ENCODE measurements around the gene PKNOX1. TPM values are rescaled to one million over a fixed set of nuclear protein-coding genes. Genes with fewer than 3 reads are reported as not detected.
"Not testable (repeated sequence)": the region's sequence is repeated elsewhere in the genome, so short reads cannot be mapped to it uniquely, and the experiment has no call there.

The PKNOX1 gene
- total RNA-seq, 1 experiment from 2014 or later = 41.6 TPM

DNA sequence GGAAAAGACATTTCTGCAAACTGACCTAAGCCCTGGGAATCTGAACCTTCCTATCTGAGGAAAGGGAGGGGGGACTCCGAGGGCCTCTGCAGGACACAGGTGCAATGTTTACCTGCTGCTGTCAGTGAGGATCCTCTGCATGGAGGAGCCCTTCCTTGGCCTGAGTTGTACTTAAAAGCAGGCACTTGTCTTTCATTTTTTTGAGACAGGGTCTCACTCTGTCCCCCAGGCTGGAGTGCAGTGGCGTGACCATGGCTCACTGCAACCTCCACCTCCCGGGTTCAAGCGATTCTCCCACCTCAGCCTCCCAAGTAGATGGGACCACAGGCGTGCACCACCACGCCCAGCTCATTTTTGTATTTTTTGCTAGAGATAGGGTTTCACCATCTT, 35.8 kb upstream of the PKNOX1 start:
- not testable (repeated sequence) for H3K4me3 ChIP-seq; H3K36me3 ChIP-seq; DNase-seq; H3K4me1 ChIP-seq; H3K9me3 ChIP-seq (replicated peaks); H3K27ac ChIP-seq; H3K27me3 ChIP-seq

DNA sequence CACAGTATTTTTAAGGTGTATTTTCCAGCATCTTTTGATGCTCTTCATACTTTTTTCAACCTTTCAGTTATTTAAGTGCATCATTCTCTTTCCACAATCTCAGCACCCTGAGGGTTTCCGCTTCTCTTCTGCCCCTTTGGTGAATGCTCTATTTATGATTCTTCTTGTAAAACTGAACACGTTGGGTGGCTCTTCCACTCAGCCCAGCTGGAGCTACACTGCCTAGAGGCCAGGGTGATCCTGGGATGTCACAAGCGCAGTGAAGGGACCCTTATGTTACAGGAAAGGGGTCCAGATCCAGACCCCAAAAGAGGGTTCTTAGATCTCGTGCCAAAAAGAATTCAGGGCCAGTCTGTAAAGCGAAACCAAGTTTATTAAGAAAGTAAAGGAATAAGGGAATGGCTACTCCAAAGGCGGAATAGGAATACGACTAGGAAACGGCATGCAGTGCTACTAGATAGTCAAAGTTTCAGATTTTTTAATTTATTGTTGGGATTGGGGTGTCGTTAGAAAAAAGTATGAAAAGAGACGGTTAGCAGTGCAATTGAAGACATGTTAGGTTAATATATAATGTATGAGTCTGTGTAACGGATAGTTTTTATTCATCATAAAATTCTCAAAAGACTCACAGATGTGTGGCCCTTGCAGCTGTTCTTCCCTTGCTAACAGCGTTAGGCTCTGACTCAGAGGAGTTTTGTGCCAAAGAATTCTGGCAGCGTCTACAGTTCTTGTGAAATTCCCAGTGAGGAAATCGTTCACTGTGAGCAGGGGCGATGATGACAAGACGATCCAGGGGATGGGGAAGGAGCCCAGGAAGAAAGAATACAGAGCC, 34.6 kb upstream of the PKNOX1 start:
- Histone ChIP-seq H3K27me3 (no peaks in the 10 kb centered on the region), H3K36me3 (no peaks in the 10 kb centered on the region), H3K27ac (peak overlapping the region; percentile 51), H3K9me3 (replicated peaks) (no peaks in the 10 kb centered on the region), H3K4me3 (peak overlapping the region; percentile 35), H3K4me1 (peaks cover 5% of the 10 kb centered on the region)
- peak; percentile 75 to 86 for DNase-seq

DNA sequence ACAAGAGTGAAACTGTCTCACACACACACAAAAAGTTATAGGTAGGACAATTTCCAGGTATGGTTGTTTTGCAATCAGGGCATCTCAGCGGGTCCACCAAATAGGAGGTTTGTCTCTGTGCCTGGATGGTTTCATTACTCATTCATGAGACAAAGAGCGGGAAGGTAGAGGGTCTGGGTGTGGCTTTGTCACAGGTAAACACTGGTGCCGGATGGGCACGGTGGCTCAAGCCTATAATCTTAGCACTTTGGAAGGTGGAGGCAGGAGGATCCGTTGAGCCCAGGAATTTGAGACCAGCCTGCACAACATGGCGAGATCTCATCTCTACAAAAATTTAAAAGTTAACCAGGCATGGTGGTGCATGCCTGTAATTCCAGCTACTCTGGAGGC, 32.7 kb upstream of the PKNOX1 start:
- Histone ChIP-seq H3K27ac (no peak overlapping the region), H3K9me3 (replicated peaks) (no peaks in the 10 kb centered on the region), H3K4me3 (no peak overlapping the region), H3K36me3 (no peaks in the 10 kb centered on the region), H3K27me3 (no peaks in the 10 kb centered on the region), H3K4me1 (peaks cover 5% of the 10 kb centered on the region)
- no peak for DNase-seq

DNA sequence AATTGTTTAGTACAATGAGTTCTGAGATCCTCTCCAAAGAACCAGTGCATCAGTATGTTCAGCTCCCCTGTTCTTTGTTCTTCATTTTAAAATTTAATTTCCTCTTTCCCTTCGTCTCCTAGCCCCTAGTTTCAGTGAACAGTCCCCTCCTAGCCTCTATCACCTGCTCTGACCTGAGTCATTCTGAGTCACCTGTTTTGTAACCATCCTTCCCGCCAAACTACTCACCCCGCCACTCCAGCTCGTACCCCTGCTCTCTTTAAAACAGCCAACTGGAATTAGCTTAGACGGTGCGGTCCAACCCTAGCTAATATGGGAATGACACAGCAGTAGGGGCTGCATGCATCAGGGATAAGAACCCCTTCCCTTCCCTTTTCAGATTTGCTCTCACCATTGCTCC, 32.1 kb upstream of the PKNOX1 start:
- Histone ChIP-seq H3K27me3 (no peaks in the 10 kb centered on the region), H3K4me3 (no peak overlapping the region), H3K4me1 (peaks cover 5% of the 10 kb centered on the region), H3K9me3 (replicated peaks) (no peaks in the 10 kb centered on the region), H3K27ac (no peak overlapping the region), H3K36me3 (no peaks in the 10 kb centered on the region)
- no peak for DNase-seq

DNA sequence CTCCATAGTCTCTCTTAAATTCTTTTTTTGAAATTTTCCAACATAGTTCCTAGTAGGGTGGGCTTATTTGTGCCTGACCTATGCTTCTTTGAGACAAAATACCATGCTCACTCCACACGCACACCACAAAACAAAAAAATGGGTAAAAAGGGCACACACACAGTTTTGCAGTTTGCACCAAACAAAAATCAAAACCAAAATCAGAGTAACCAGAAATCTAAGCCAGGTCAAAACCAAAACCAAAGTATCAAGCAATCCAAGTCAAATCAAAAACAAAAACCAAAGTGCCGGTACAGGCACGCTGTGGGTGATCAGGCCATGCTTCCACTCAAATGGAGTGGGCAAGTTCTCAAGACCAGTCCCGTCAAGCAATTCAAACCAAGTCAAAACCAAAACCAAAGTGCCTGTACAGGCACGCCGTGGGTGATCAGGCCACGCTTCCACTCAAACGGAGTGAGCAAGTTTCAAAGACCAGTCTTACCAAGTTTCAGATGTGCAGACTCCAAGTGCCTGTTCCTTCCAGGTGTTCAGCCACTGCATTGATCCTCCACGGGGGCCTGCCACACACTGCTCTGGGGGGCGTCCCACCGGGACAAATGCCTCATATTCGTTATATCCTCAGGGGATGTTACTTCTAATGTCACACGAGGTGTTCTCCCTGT, 25.1 kb upstream of the PKNOX1 start:
- H3K27ac ChIP-seq; H3K36me3 ChIP-seq; H3K4me3 ChIP-seq; DNase-seq; H3K9me3 ChIP-seq (replicated peaks); H3K27me3 ChIP-seq; H3K4me1 ChIP-seq: not testable (repeated sequence)

DNA sequence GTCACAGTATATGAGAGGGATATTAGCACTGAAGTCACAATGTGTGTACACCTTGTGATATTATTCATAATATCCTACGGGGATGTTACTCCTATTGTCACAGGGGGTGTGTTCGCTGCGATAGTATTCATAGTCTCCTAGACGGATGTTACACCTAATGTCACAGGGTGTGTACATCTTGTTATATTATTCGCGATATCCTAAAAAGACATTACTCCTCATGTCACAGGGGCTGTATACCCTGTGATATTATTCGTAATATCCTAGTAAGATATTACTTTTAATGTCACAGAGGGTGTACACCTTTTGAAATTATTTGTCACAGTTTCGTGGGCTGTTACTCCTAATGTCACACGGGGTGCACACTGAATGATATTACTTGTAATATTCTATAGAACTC, 23.2 kb upstream of the PKNOX1 start:
- H3K4me3 ChIP-seq; DNase-seq; H3K36me3 ChIP-seq; H3K9me3 ChIP-seq (replicated peaks); H3K4me1 ChIP-seq; H3K27me3 ChIP-seq; H3K27ac ChIP-seq: not testable (repeated sequence)

DNA sequence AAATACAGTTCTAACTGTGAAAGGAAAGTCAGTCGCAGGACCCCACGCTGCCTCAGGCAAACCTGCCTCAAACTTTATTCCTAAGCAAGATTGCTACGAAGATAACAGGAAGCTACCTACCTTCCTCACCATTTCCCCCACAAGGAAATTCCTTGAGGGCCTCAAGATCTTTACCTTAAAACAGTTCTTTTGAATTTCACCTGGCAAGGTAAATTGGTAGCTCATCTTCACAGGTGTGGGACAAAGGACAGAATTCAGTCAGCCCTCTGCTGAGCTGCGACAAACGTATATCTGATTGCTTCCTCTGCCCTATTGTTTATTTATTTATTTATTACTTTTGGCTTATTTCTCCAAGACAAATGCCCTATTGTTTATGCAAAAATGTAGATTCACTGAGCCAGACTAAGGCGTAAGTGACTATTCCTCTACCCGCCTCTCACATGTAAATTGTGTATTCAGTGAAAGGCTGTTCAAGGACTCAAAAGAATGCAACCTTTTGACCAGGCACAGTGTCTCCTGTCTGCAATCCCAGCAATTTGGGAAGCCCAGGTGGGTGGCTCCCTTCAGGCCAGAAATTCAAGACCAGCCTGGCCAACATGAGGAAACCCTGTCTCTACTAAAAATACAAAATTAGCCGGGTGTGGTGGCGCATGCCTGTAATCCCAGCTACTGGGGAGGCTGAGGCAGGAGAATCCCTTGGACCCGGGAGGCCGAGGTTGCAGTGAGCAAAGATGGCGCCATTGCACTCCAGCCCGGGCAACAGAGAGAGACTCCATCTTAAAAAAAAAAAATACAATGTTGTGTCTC, 17.3 kb upstream of the PKNOX1 start:
- no peaks in the 10 kb centered on the region for H3K4me1 ChIP-seq
- H3K9me3 ChIP-seq (replicated peaks) = no peaks in the 10 kb centered on the region
- H3K27me3 ChIP-seq = no peaks in the 10 kb centered on the region
- H3K36me3 ChIP-seq = no peaks in the 10 kb centered on the region
- no peak for DNase-seq
- H3K4me3 ChIP-seq = no peak overlapping the region
- H3K27ac ChIP-seq = no peak overlapping the region

DNA sequence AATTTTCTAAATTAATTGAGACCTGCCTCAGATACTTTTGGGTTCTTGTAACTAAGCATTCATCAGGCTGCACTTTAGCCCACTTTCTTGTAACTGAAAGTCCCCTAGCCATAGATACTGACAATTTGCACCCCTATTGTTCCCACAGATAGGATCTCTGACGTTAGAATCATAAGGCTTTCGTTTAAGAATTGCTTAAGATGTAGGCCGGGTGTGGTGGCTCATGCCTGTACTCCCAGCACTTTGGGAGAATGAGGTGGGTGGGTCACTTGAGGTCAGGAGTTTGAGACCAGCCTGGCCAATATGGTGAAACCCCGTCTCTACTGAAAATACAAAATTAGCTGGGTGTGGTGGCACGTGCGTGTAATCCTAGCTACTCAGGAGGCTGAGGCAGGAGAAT, 16.2 kb upstream of the PKNOX1 start:
- H3K27ac ChIP-seq; H3K4me3 ChIP-seq; H3K4me1 ChIP-seq; H3K36me3 ChIP-seq; H3K9me3 ChIP-seq (replicated peaks); H3K27me3 ChIP-seq; DNase-seq: not testable (repeated sequence)

DNA sequence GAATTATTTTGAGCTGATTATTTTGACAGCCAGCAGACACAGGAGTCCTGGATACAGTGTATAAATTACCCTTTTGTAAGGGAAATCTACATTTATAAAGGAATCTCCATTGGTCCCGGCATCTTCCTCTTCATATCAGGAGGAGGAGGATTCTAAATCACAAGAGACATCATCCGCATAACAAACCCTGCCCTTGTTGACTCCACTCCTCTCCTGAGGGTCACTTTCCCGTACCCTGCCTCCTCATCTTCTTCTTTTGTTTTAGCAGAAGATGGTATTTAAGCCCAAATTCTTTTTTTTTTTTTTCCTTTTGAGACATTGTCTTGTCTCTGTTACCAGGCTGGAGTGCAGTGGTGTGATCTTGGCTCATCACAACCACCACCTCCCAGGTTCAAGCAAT, 14.6 kb upstream of the PKNOX1 start:
- no peak overlapping the region for H3K27ac ChIP-seq
- H3K9me3 ChIP-seq (replicated peaks) = no peaks in the 10 kb centered on the region
- no peaks in the 10 kb centered on the region for H3K4me1 ChIP-seq
- no peaks in the 10 kb centered on the region for H3K27me3 ChIP-seq
- no peak for DNase-seq
- no peak overlapping the region for H3K4me3 ChIP-seq
- no peaks in the 10 kb centered on the region for H3K36me3 ChIP-seq

DNA sequence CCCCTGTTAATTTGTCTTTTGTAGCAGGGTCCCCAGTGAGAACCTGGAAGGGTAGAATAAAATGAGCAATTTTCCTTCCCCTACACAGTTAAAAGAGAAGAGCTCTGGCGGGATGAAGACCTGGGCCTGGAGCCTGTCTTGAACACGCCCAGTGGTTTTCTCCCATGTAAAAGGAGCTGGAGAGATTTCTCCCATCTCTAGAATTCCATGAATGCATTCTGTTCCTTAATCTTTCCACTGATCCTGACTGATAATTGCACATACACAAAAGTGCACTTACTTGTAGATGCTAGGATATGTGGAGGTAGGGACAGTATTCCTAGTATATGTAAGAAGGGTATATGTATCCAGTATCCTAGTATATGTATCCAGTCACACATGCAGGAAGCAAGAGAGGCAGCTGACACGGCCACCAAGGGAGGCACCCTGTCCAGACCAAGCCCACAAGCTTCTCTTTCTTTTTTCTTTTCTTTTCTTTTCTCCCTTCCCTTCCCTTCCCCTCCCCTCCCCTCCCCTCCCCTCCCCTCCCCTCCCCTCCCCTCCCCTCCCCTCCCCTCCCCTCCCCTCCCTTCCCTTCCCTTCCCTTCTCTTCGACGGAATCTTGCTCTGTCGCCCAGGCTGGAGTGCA, 11.9 kb upstream of the PKNOX1 start:
- no peaks in the 10 kb centered on the region for H3K9me3 ChIP-seq (replicated peaks)
- H3K4me3 ChIP-seq = no peak overlapping the region
- no peak for DNase-seq
- no peaks in the 10 kb centered on the region for H3K36me3 ChIP-seq
- H3K27me3 ChIP-seq = no peaks in the 10 kb centered on the region
- no peak overlapping the region for H3K27ac ChIP-seq
- no peaks in the 10 kb centered on the region for H3K4me1 ChIP-seq

DNA sequence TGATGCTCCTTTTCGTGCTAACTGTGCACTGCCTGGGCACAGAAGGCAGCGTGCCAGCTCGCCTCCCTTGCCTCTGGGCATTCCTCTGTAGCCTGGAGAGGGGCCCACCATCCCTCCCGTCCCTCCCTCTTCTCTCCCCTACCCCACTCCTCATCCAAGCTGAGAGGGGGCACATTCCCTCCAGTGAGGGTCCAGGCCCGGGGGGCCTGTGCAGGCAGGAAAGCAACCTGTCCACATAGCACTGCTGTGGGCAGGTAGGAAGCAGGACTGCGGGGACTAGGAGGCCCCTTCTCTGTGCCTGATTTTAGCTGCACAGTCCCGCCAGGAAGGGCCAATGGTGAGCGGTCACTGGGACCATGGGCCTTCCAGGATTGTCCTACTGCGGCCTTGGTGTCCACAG, 10.3 kb upstream of the PKNOX1 start:
- Histone ChIP-seq H3K9me3 (replicated peaks) (no peaks in the 10 kb centered on the region), H3K4me1 (no peaks in the 10 kb centered on the region), H3K27ac (no peak overlapping the region), H3K36me3 (no peaks in the 10 kb centered on the region), H3K27me3 (no peaks in the 10 kb centered on the region), H3K4me3 (no peak overlapping the region)
- no peak for DNase-seq

DNA sequence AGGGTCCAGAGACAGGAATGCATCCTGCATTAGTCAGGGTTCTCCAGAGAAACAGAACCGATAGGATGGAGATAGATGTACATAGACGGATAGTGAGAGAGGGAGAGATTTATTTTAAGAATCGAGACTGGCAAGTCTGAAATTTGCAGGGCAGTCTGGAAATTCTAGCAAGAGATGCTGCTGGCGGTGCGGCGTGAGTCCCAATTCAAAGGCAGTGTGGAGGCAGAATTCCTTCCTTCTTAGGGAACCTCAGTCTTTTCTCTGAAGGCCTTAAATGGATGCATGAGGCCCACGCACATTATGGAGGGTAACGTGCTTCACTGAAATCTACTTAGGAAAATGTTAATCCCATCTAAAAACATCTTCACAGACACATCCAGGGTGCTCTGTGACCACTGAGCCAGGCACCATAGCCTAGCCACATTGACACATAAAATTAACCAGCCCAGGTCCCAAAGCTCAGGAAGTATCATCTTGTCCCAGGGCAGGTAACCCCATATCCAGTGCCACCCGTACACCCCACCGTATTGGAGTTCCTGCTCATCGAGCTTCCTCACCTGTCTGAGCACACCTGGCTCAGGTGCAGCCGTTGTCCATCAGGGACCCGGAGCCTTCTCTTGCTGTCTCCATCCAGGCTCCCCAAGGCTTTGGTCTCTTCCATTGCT, 9.7 kb upstream of the PKNOX1 start:
- no peak for DNase-seq
- H3K4me3 ChIP-seq = no peak overlapping the region
- no peak overlapping the region for H3K27ac ChIP-seq
- no peaks in the 10 kb centered on the region for H3K4me1 ChIP-seq
- no peaks in the 10 kb centered on the region for H3K36me3 ChIP-seq
- no peaks in the 10 kb centered on the region for H3K27me3 ChIP-seq
- no peaks in the 10 kb centered on the region for H3K9me3 ChIP-seq (replicated peaks)

DNA sequence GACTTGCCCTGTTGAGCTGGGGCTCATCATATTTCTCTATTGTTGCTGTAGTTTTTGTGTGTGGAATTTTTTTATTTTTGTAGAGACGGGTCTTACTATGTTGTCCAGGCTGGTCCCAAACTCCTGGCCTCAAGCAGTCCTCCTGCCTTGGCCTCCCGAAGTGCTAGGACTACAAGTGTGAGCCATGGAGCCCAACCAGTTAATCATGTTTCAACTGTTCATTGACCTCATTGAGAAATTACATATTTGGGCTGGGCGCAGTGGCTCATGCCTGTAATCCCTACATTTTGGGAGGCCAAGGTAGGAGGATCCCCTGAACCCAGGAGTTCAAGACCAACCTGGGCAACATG, 9.2 kb upstream of the PKNOX1 start:
- no peak for DNase-seq
- H3K4me3 ChIP-seq = no peak overlapping the region
- H3K4me1 ChIP-seq = no peaks in the 10 kb centered on the region
- no peaks in the 10 kb centered on the region for H3K9me3 ChIP-seq (replicated peaks)
- no peaks in the 10 kb centered on the region for H3K27me3 ChIP-seq
- H3K36me3 ChIP-seq = no peaks in the 10 kb centered on the region
- no peak overlapping the region for H3K27ac ChIP-seq

DNA sequence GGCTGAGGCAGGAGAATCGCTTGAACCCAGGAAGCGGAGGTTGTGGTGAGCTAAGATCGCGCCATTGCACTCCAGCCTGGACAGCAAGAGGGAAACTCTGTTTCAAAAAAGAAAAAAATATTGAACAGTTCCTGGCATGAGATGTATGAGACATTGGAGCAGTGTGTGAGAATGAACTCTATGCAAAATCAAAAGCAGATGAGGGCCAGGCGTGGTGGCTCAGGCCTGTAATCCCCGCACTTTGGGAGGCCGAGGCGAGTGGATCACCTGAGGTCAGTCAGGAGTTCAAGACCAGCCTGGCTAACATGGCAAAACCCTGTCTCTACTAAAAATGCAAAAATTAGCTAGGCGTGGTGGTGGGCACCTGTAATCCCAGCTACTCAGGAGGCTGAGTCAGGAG, 6.7 kb upstream of the PKNOX1 start:
- H3K27me3 ChIP-seq; H3K27ac ChIP-seq; H3K4me1 ChIP-seq; H3K36me3 ChIP-seq; H3K9me3 ChIP-seq (replicated peaks); DNase-seq; H3K4me3 ChIP-seq: not testable (repeated sequence)

Data from SJCRH30 (cell line).